ENCODE data around the gene GALNT9. TPM values are rescaled to one million over a fixed set of nuclear protein-coding genes. Genes with fewer than 3 reads are reported as not detected.

The GALNT9 gene
- polyA plus RNA-seq, 1 of the 3 experiments (the other 2 are of a cell fraction), result not detected

- Histone ChIP-seq H3K9me2 (no peaks in the 10 kb centered on the region), H3K9me3 (no peaks in the 10 kb centered on the region), H3K79me2 (ENCODE audit: insufficient read depth) (no peaks in the 10 kb centered on the region), H3K36me3 (replicated peaks in 1 of 2; ENCODE audit: control insufficient read depth in 1 of 2, insufficient read depth in 2 of 2, low read length in 1 of 2) (no peaks in the 10 kb centered on the region), H3K9ac (no peak overlapping the region), H3F3A (replicated peaks; ENCODE audit: insufficient read depth) (no peaks in the 10 kb centered on the region), H3K4me3 (ENCODE audit: low read depth in 2 of 2, low read length in 1 of 2) (no peak overlapping the region), H4K20me1 (ENCODE audit: insufficient read depth) (no peaks in the 10 kb centered on the region), H2AFZ (ENCODE audit: low read depth) (no peak overlapping the region), H3K4me2 (no peak overlapping the region), H3K4me1 (ENCODE audit: control insufficient read depth in 1 of 2, insufficient read depth in 2 of 2, low read depth in 1 of 2, low read length in 1 of 2) (no peaks in the 10 kb centered on the region), H3K27me3 (ENCODE audit: insufficient read depth) (peaks cover 73% of the 10 kb centered on the region), H3K27ac (ENCODE audit: low read depth in 2 of 2, low read length in 1 of 2) (no peak overlapping the region)
- ChIA-PET POLR2A (no interaction called here), CTCF (interaction anchor here (0.7 to 3.4 kb wide), 5 partner anchors 11 to 206 kb away, joined by 3 to 15 read pairs (median 3); no protein-coding TSS in a partner anchor)
- no peak for DNase-seq
- 34% methylated on average over 6 of the region's 15 CpGs for WGBS (ENCODE audit: low lambda C conversion rate)
- no peak for TF ChIP-seq YY1 (IDR thresholded peaks at IDR 0.05; ENCODE audit: low read depth)
- TF ChIP-seq GATA2 (CRISPR knock-in tag; IDR thresholded peaks at IDR 0.05), result no peak
- no peak for TF ChIP-seq MXI1 (IDR thresholded peaks at IDR 0.05; ENCODE audit: low read depth, low read length)
- no peak for TF ChIP-seq MEF2A (IDR thresholded peaks at IDR 0.05; ENCODE audit: borderline replicate concordance, low read depth)
- no peak for TF ChIP-seq FOXJ3 (CRISPR knock-in tag; IDR thresholded peaks at IDR 0.05)
- TF ChIP-seq FOSL2 (IDR thresholded peaks at IDR 0.05; ENCODE audit: borderline replicate concordance, low read depth), result no peak
- TF ChIP-seq EP300 (IDR thresholded peaks at IDR 0.05; ENCODE audit: borderline replicate concordance in 1 of 2, low read depth in 1 of 2, low read length in 1 of 2), result no peak
- no peak for TF ChIP-seq RCOR1 (IDR thresholded peaks at IDR 0.05; ENCODE audit: low read length)
- TF ChIP-seq TCF12 (IDR thresholded peaks at IDR 0.05), result no peak
These were observed 121.1 kb downstream of the GALNT9 start for GRCh38 chr12:132208153-132208823.

- H3K4me3 ChIP-seq (ENCODE audit: low read depth in 2 of 2, low read length in 1 of 2), result no peak overlapping the region
- H3K36me3 ChIP-seq (replicated peaks in 1 of 2; ENCODE audit: control insufficient read depth in 1 of 2, insufficient read depth in 2 of 2, low read length in 1 of 2), result no peaks in the 10 kb centered on the region
- H3K4me2 ChIP-seq, result no peak overlapping the region
- no peaks in the 10 kb centered on the region for H3K79me2 ChIP-seq (ENCODE audit: insufficient read depth)
- H3K9ac ChIP-seq, result no peak overlapping the region
- H3K9me2 ChIP-seq, result no peaks in the 10 kb centered on the region
- POLR2A ChIA-PET, result no interaction called here
- no peaks in the 10 kb centered on the region for H3K9me3 ChIP-seq
- H3K4me1 ChIP-seq (ENCODE audit: control insufficient read depth in 1 of 2, insufficient read depth in 2 of 2, low read depth in 1 of 2, low read length in 1 of 2), result no peaks in the 10 kb centered on the region
- no peak overlapping the region for H3K27ac ChIP-seq (ENCODE audit: low read depth in 2 of 2, low read length in 1 of 2)
- peaks cover 83% of the 10 kb centered on the region for H3K27me3 ChIP-seq (ENCODE audit: insufficient read depth)
- no peaks in the 10 kb centered on the region for H4K20me1 ChIP-seq (ENCODE audit: insufficient read depth)
- H3F3A ChIP-seq (replicated peaks; ENCODE audit: insufficient read depth), result no peaks in the 10 kb centered on the region
- DNase-seq, result no peak
- CTCF ChIA-PET, result interaction anchor here (0.7 to 3.4 kb wide), 4 partner anchors 11 to 207 kb away, joined by 3 to 15 read pairs (median 5); no protein-coding TSS in a partner anchor
- 42% methylated on average over 15 of the region's 36 CpGs for WGBS (ENCODE audit: low lambda C conversion rate)
- no peak overlapping the region for H2AFZ ChIP-seq (ENCODE audit: low read depth)
- TF ChIP-seq RAD21 (IDR thresholded peaks at IDR 0.05; ENCODE audit: low read length), result no peak
- no peak for TF ChIP-seq USF2 (IDR thresholded peaks at IDR 0.05; ENCODE audit: borderline replicate concordance, low read depth, low read length)
- no peak for TF ChIP-seq TEAD4 (IDR thresholded peaks at IDR 0.05; ENCODE audit: borderline replicate concordance, insufficient read depth)
- TF ChIP-seq CTCF (IDR thresholded peaks at IDR 0.05), result no peak
- no peak for TF ChIP-seq USF1 (IDR thresholded peaks at IDR 0.05; ENCODE audit: borderline replicate concordance, low read depth)
- TF ChIP-seq EZH2phosphoT487 (IDR thresholded peaks at IDR 0.05; ENCODE audit: borderline replicate concordance, low read depth), result no peak
- no peak for TF ChIP-seq RFX5 (IDR thresholded peaks at IDR 0.05; ENCODE audit: low read length)
- no peak for TF ChIP-seq FOXJ3 (CRISPR knock-in tag; IDR thresholded peaks at IDR 0.05)
- TF ChIP-seq FOSL2 (IDR thresholded peaks at IDR 0.05; ENCODE audit: borderline replicate concordance, low read depth), result no peak
- TF ChIP-seq RCOR1 (IDR thresholded peaks at IDR 0.05; ENCODE audit: low read length), result no peak
- TF ChIP-seq YY1 (IDR thresholded peaks at IDR 0.05; ENCODE audit: low read depth), result no peak
- TF ChIP-seq IRF3 (IDR thresholded peaks at IDR 0.05; ENCODE audit: low read depth, low read length), result no peak
These were observed 122.2 kb downstream of the GALNT9 start for GRCh38 chr12:132207083-132207775.

Data from SK-N-SH (cell line).